Heart left ventricle (tissue), 13 donors: ENCODE data around the gene TM9SF3.

Experiments
- POLR2A ChIP-seq, 2 donors: fragments of 450-650 bp; IDR thresholded peaks; one replicate each; pipeline ENCODE4 v1.6.1; 2017; ENCODE audit warnings: antibody characterized with exemption in 2 of 2, mild to moderate bottlenecking in 2 of 2, moderate library complexity in 2 of 2
- TF ChIP-seq, protein P1 (sequence below), 12 donors: fragments of 200-600 bp; sonication (generic) in 4 of 12; IDR thresholded peaks; one replicate each; pipeline versions ENCODE4 v1.5.0 to v1.8.0; 2018 to 2022; ENCODE audit warnings: antibody characterized with exemption in 12 of 12, mild to moderate bottlenecking in 5 of 12
- donor health status: ischemic (EF 13 %, LVEDD 7.1; RV severe dilation, severe dysfunction).
- donor health status: DM: no; HTN: yes; CAD: no.
- donor health status: DM: no; HTN: no; CAD: no.
- donor health status: ischemic (EF 25% LVEDD 6.9; RV normal size, moderate dysfunction).
- donor health status: ischemic (EF 25% LVEDD 5.7; RV mildly dilated, moderate dysfunction).
- donor health status: ischemic (EF 35%, LVEDD 5.7; RV mildly dilated, moderate dysfunction).
- donor health status: nonischemic (EF 11% LVEDD 7.7; RV severe dilation, severe dysfunction).
- donor health status: DM: yes; HTN: yes; CAD: no.
- donor health status: PGD.
- donor health status: ischemic (EF 29% LVEDD 5.4; RV normal size, mild dysfunction).
- donor health status: nonischemic (EF 23%, LVEDD 6.1; RV moderate dilation, normal function).

DNA sequence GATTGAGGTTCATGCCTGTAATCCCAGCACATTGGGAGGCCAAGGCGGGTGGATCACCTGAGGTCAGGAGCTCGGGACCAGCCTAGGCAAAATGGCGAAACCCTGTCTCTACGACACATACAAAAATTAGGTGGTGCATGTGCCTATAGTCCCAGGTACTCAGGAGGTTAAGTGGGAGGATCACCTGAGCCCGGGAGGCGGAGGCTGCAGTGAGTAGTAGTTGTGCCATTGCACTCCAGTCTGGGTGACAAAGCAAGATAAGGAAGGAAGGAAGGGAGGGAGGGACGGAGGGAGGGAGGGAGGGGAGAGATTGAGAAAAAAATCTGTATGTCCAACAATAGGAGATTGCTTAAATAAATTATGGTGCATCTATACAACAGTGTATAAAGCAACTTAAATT, 86.3 kb downstream of the TM9SF3 start:
- TF ChIP-seq, protein P1, sequence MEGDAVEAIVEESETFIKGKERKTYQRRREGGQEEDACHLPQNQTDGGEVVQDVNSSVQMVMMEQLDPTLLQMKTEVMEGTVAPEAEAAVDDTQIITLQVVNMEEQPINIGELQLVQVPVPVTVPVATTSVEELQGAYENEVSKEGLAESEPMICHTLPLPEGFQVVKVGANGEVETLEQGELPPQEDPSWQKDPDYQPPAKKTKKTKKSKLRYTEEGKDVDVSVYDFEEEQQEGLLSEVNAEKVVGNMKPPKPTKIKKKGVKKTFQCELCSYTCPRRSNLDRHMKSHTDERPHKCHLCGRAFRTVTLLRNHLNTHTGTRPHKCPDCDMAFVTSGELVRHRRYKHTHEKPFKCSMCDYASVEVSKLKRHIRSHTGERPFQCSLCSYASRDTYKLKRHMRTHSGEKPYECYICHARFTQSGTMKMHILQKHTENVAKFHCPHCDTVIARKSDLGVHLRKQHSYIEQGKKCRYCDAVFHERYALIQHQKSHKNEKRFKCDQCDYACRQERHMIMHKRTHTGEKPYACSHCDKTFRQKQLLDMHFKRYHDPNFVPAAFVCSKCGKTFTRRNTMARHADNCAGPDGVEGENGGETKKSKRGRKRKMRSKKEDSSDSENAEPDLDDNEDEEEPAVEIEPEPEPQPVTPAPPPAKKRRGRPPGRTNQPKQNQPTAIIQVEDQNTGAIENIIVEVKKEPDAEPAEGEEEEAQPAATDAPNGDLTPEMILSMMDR (IDR thresholded peaks at IDR 0.05) = no peak
- TF ChIP-seq POLR2A (IDR thresholded peaks at IDR 0.05) = no peak
